WTC11 (cell line): Measurements from ENCODE around the gene LMCD1.

Experiments
- ATF2 ChIP-seq: sonication (generic); formaldehyde crosslinking; IDR thresholded peaks from 2 replicates; pipeline ENCODE4 v1.8.1; 2022; ENCODE audit warnings: low read depth, missing genetic modification reagents, borderline replicate concordance
- CTCF ChIP-seq: fragments of 200-600 bp; IDR thresholded peaks from 2 replicates; pipeline ENCODE4 v1.8.0; 2022; ENCODE audit warnings: antibody characterized with exemption
- FOXP1 ChIP-seq: sonication (generic); formaldehyde crosslinking; IDR thresholded peaks from 2 replicates; pipeline ENCODE4 v1.8.0; 2022; ENCODE audit warnings: missing genetic modification reagents, mild to moderate bottlenecking, moderate library complexity, borderline replicate concordance
- MAX ChIP-seq: sonication (generic); formaldehyde crosslinking; IDR thresholded peaks from 2 replicates; pipeline ENCODE4 v1.8.0; 2022; ENCODE audit warnings: mild to moderate bottlenecking, missing genetic modification reagents
- SP1 ChIP-seq: sonication (generic); formaldehyde crosslinking; conservative IDR thresholded peaks from 2 replicates; pipeline ENCODE4 v1.8.1; 2022; ENCODE audit warnings: missing genetic modification reagents
- TP53 ChIP-seq: sonication (generic); formaldehyde crosslinking; IDR thresholded peaks from 2 replicates; pipeline ENCODE4 v1.8.1; 2023; ENCODE audit warnings: mild to moderate bottlenecking, missing genetic modification reagents
- USF1 ChIP-seq: sonication (generic); formaldehyde crosslinking; IDR thresholded peaks from 2 replicates; pipeline ENCODE4 v1.8.0; 2022; ENCODE audit warnings: mild to moderate bottlenecking, missing genetic modification reagents
- USF2 ChIP-seq: sonication (generic); formaldehyde crosslinking; IDR thresholded peaks from 2 replicates; pipeline ENCODE4 v1.8.1; 2023; ENCODE audit warnings: mild to moderate bottlenecking, missing genetic modification reagents, moderate library complexity

GRCh38 chr3:8622873-8623691 is 121.5 kb downstream of the LMCD1 start:
- TF ChIP-seq CTCF (peak; percentile 82), TP53 (CRISPR knock-in tag) (no peak), SP1 (peak; percentile 55; the same call in 1 of the 2 replicates), ATF2 (CRISPR knock-in tag) (no peak), FOXP1 (no peak; the same call in 1 of the 2 replicates), USF1 (no peak), USF2 (CRISPR knock-in tag) (no peak), MAX (CRISPR knock-in tag) (no peak)
